Measurements from ENCODE around the gene KRT2. TPM values are rescaled to one million over a fixed set of nuclear protein-coding genes. Genes with fewer than 3 reads are reported as not detected.
"Not testable (repeated sequence)": the region's sequence is repeated elsewhere in the genome, so short reads cannot be mapped to it uniquely, and the experiment has no call there.

Gene KRT2
- polyA plus RNA-seq, 5 donors: not detected

DNA sequence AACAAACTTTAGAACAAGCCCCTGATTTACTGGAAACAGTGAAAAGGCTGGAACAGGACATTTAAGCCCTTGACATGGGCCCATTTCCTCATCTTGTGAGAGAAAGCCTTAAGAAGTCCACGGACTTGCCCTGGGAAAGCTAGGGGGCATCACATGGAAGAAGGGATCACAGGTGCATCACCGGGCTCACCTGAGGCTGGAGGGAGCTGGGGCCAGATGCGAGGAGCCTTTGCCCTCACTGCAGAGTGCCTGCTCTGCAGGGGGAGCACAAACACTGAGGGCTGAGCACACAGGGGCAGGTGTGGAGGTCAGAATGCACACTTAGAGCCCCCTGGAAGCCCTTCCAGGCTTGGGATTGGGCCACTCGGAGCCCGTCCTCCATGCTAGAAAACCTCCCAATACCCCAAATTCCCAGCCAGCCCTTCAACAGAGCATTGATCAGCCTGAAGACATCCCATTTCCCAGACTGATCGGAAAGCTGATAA lies 33.4 kb upstream of the KRT2 start:
- DNase-seq: no peak

DNA sequence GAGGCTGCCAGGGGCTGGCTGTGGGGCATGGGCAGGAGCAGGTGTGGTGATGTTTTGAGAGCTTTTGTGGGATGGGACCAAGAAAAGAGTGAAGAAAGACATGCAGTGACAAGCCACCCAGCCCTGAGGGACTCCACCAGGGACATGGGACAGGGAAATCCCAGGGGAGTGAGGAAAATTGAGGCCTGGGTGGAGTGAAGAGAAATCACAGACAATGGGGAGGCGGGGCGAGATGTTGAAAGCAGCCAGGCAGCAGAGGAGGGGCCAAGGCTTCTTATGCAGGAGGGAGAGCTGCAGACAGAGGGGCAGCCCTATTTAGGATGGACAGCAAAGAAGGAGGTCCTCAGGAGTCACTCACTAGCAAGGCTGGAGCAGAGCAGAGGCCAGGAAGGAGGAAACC lies 32.4 kb upstream of the KRT2 start:
- DNase-seq: no peak

DNA sequence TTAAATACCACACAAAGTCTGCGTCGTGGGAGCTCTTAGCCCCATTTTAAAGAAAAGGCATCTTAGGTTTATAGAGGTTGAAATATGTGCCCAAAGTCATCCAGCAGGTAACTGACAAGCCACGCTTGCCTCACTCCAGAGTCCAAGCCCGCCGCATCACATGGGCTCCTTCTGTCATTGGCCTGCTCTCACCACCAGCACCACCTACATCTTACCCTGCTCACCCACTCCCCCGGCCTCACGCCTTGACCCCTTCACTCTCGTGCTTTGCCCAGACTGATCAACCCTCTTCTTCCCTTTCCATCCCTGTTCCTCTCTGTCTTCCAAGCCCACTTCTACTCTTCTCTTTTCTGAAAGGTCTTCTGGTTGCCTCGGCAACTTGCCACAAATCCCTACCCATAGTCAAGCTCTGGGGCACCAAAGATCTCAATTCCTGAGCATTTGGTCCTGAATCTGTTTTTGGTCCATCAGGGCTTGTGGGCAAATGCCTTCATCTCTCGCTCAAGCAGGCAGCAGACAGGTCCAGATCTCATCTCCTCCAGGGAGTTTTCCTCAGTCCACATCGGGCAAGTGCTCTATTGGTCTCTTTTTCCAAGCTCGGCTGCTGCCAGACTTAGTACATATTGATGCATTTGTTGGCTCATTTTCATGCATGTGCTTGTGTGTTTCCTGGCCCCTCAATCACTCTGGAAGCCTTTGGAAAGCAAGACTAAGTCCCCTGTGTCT lies 31.7 kb upstream of the KRT2 start:
- no peak for DNase-seq

DNA sequence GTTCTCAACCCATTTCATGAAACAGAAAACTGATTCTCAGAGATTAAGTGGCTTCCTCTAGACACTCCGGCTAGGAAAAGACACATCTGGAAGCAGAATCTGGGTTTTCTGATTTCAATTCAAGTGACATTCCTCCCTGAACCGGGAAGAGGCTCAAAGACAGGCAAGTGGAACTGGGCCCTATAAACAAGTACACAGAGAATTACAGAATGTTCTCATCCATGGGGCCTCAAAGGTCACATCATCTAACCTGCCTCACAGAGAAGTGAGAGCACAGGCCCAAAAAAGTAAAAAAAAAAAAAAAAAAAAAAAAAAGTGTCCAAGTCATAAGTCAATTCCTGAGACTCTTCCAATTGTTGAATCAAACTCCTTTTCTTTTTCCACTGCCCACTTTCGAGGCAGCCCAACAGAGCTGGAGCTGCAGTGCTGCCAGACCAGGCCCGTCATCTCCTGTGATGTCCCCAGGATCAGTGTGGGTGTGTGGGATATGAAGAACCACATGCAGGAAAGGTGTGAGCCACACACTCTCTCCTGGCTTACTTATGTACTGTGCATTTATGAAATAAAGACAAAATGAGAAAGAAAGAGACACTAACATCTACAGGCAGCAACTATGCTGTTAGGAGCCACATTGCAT lies 31.0 kb upstream of the KRT2 start:
- no peak for DNase-seq

DNA sequence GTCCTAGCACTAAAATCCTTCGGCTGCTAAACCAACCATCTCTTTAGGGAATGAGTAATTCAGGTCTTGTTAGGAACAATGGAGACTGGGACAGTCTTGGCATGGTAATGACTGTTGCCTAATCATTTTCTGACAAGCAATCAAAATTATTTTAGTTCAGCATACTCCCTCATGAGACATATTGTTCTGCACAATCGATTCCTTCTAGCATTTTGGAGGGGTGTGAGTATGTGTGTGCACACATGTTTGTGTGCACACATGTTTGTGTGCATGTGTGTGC lies 30.3 kb upstream of the KRT2 start:
- no peak for DNase-seq

DNA sequence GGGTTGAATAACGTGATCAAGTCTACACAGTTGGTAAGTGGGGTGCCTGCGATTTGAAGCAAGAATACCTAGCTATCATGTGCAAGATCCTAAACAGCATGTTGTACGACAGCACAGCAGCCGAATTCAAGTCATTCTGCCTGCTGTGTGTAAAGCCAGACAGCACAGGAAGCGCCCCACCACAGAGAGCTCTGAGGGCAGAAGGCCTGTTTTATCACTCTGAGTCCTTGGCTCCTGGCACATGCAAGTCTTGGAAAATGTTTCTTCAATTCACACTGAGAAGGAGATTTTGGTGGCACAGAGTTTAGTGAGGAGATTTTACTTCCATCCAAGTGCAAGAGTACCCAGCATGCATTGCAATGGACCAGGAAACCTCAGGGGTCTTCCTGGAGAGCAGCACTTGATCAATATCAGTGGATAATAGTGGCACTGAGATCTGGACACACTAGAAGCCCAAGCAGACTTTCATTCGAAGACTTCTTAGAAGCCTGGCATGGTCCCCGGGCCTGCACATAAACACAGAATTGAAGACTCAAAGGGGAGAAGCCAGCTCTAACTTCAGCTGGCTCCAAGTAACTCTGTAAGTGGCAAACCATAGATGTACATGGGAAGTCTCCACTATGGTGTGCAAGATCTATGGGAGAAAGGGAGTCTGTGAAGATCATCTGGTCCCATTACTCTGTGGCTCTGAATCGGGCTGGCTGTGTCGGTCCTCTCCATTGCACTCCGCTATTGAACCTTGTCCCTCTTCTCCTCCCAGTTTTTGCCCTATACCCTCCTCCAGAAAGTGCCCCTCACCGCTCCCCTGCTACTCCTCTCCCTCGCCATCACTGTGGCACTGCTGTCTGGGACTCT lies 29.7 kb upstream of the KRT2 start:
- no peak for DNase-seq

DNA sequence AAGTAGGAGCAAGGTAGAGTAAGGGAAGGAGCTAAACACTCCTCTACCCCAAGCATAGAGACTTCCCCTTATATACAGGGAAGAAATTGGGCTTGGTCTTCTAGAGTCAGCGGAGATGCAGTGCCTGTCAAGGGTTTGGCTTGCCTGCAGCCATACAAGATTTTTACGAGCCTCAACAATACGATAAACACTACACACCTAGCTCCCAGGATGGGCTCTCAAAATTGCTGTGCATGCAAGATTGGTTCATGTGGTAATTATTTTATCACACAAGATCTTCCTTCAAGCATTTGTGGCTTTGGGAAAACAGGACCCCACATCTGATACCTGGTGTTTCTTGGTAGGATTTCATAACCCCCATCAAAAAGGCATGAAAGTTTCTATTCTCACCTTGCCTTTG lies 28.4 kb upstream of the KRT2 start, which contains the start of gene KRT1:
Gene KRT1 (minus strand): TSS at position 45 of the 400 bp plus-strand sequence. CDS start 59 bp downstream, outside the sequence.
- DNase-seq: no peak

DNA sequence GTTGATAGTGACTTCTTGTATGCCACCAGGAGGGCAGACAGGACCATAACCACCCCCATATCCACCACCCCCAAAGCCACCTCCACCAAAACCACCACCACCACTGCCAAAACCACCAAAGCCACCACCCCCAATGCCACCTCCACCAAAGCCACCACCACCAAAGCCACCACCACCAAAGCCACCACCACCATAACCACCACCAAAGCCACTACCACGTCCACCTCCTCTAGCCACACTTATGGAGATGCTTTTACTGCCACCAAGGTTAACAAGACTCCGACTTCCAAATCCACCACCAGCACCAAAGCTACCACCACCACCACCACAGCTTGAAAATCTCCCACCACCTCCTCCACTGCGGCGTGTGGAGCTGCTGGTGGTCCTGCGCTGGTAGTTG lies 27.9 kb upstream of the KRT2 start:
- no peak for DNase-seq

DNA sequence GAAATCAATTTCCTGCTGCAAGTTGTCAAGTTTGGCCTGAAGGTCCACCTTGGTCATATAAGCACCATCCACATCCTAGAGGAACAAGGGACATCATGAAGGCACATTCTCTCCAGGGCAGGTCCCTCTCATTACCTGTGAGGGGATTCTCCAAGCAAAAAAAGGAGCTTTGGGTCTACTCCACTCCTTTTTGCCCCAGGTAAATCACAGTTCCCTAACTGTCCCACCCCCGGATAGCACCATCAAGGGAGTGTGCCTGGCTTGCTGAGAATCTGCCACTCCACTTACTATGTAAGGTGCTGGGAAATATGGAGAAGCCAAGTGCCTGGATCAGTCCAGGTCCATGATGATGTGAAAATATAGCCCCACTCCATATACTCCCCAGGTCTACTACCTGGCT lies 25.7 kb upstream of the KRT2 start:
- no peak for DNase-seq

DNA sequence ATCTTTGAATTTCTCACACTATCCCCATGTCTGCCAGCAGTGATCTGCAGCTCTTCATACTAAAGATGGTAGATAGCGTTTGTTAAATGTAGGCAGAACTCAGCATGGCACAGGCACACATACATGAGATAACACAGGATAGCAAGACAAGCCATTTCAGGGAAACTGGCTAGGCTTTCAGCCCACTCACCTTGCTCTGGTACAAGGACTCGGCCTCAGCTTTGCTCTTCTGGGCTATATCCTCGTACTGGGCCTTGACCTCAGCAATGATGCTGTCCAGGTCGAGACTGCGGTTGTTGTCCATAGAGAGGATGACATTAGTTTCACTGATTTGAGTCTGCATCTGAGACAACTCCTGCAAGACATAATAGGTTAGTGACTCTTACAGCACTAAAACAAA lies 25.1 kb upstream of the KRT2 start:
- no peak for DNase-seq

DNA sequence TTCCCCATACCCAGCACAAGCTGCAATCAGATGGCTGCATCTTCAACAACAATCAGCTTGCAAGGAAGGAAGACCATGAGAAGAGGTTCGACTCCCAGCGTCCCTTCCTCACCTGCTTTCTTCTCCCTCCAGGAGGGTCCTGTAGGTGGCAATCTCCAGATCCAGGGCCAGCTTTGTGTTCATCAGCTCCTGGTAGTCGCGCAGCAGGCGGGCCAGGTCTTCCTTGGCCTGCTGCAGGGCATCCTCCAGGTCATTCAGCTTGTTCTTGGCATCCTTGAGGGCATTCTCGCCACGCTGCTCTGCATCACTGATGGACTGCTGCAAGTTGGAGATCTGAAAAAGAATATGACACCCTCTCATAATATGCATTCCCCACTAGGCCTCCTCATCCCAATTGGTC lies 24.2 kb upstream of the KRT2 start:
- no peak for DNase-seq

DNA sequence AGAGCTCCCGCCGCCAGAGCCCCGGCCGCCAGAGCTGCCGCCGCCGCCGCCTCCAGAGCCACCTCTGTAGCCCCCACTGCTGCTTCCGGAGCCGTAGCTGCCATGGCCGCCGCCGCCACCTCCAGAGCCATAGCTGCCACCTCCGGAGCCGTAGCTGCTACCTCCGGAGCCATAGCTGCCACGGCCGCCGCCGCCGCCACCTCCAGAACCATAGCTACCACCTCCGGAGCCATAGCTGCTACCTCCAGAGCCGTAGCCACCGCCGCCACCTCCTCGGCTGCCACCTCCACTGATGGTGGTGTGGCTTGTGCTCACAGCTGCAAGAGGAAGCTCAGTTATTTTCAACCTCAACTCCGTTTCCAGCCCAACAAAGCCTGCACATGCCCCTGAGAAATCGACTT lies 23.3 kb upstream of the KRT2 start:
- no peak for DNase-seq

DNA sequence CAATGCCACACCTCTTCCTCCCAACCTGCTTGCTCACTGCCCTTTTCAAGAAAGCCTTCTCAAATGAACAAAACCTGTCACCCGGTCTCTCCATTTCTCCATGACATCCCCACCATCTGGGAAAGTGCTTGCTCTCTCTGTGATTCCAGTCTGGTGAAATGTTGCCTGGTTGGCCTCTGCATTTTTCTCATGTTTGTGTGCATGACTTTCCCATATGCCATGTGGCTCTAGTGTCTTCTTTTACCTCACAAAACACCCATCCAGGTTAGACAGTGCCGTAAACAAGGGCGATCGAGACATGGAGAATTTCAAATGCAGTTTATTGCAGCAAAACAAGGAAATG lies 22.4 kb upstream of the KRT2 start:
- no peak for DNase-seq

DNA sequence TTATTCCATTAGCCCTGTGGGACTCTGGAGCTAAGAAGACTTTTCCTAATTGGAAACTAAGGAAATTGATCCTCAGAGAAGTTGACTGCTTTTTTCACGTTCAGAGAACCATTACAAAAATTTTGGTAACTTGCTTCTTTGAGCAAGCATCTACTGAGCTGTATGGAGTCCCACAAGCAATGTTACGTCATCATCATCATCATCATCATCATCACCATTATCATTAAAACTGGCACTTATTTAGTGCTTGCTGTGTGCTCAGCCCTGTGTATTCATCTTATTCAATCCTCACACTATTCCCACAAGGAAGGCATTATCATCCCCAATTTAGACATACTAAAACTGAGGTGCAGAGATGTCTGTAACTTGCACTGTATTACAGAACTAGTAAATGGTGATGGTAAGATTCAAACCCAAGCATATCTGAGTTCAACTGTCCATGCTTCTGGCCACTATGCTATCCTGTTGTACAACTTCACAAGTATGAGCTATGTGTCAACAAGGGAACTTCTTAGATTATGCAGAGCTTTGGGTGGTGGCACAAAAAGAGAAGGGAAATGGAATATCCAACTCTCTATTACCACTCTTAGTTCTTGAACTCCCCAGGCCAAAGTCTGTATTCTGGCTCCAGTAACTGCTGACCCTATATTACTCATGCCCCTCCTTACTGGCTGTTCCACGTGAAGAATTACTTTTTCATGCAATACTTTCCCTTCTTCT lies 21.9 kb upstream of the KRT2 start:
- no peak for DNase-seq

DNA sequence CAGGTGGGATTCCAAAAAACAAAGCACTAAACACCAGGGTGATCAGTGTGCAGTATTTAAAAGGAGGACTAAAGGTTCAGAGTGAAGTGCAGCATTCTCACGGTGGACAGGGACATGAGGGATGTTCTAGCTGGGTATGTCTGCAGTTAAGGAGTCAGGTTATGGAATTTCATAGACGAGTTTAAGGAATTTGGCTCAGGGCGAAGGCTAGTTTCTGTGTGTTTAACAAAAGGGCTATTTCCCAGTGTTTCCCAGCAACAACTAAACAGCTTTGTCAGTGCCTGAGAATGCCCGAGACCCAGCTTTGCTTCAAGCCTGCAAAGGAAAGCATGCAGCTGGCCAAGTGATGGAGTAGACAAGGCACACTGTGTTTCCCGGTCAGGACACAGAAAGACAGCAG lies 21.2 kb upstream of the KRT2 start:
- no peak for DNase-seq

DNA sequence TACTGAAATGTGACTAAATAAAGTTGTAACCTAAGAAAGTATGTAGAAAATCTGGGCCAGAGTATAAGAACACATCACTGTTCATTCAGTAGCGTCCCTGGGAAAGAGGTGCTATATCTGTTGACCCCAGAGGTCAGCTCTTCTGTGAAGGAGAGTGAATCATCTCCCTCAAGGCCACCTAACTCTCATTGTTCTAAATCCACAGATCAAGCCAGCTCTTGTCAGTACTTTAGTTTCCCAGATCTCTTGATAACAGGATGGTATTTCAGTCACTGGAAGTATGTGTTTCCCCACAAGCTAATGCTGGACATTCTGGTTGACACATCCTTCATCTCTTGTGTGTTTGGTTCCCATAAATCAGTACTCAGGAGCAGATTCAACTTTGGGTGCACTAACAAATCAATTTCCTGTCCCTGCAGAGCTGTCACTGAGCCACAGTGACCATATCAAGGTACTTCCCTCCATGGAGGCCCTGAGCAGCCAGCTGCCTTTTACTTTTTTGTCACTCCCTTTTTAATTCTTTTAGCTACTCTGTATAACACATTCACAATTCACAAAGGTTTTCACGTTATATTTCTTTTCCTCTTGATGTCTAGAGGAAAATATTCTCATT lies 20.4 kb upstream of the KRT2 start:
- DNase-seq: no peak

DNA sequence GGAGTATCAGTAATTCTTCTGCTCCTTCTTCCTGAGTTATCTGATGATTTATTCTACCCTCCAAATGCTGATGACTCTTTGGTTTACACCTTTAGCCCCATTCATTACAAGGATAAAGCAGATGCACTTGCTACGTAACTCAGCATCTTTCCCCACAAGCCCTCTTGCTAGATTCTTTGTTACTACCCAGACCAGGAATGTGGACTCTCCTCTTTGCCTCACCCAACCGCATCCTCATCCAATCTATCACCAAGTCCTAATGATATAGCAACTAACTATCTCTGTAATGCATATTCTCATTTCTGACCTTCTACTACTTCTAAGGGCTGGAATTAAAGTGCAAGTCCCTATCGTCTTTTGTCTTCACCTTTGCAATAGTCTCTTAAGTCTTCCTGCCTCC lies 18.9 kb upstream of the KRT2 start:
- DNase-seq: no peak

DNA sequence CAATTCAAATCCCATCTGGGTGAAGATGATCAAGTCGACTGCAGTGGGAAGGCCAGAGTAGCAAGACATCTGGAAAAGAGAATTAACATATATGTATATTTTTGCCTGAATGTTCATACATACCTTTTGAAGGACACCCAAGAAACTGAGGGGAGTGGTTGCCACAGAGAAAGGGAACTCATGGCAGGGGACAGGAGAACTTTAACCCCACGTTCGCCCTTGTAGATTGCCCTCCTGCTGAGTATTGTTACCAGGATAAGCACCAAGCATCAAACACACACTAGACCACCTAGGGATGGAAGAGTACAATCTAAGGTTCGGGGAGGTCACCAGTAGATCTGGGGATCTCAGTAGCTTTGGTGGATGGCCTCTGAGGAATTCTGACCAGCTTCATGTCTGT lies 18.5 kb upstream of the KRT2 start:
- DNase-seq: no peak

DNA sequence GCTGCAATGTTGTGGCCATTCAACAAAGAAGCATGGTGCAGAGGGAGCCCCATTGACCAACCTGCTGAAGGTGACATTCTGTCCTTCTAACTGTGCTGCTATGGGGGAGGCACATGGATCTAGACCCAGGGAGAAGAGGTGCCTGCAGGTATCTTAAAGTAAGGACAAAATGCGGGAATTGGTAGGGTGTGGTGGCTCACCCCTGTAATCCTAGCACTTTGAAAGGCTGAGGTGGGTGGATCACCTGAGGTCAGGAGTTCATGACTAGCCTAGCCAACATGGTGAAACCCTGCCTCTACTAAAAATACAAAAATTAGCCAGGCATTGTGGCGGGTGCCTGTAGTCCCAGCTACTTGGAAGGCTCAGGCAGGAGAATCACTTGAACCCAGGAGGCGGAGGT lies 17.9 kb upstream of the KRT2 start:
- not testable (repeated sequence) for DNase-seq

DNA sequence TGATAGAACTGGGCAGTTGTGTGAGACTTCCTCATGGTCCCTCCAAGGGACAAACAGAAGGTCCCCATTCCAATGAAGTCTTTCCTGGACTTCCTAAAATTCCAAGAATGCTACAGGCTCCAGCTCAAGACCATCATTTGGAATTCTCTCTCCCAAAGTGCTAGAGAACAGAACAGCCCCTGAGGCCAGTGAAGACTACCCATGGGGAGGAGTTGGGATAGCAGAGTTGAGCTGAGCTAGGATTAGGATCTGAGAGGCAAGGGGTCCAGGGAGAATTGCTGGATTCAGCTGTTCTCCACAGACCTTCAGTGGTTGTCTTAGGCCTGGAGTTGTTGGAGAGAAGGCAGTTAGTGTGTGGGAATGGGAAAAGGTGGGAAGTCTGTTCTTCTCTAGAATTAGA lies 17.4 kb upstream of the KRT2 start:
- DNase-seq: no peak

DNA sequence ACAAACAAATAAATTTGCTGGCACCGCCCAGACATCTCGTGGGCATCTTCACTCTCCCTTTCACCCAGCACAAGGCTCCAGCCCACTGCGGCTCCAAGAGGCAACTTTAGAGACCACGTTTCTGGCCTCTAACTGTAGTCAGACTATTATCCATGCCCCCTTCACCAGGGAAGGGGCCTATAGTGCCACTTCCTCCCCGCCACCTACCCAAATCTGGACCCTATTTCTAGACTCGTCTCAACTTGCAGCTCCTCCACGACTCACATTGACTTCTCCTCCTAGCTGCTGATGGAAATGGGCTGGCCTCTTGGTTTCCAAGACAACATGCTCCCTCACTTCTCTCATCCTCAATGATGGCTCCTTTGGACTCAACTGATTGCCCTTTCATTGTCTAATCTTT lies 15.9 kb upstream of the KRT2 start:
- DNase-seq: no peak

DNA sequence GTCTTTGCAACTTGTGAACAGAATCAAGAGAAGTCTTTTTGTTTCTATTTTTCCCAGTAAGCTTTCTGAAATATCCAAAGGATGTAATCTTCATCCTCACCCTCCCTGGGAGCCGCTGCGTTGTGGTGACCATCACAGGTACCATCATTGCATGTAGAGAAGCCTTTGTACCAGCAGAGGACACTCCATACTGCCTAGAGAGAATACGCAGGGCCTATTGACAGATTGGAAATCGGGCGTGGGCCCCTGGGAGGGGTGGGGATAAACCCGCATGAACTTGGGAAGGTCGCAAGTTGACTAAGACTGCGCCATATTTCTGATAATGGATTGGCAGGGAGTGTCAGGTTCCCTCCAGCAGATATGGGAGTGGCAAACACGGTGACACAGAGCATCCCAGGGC lies 15.5 kb upstream of the KRT2 start:
- DNase-seq: no peak

Measured in right lung (tissue), 5 donors.